Ammon's horn (tissue), 1 donor: ENCODE data around the gene RBM27.
"Not testable (repeated sequence)": the region's sequence is repeated elsewhere in the genome, so short reads cannot be mapped to it uniquely, and the experiment has no call there.

Source experiments
- DNase-seq: peaks from one replicate; pipeline ENCODE4 v3.0.0-alpha.2; 2016; ENCODE audit warnings: low spot score

The RBM27 gene

GRCh38 chr5:146208916-146209522, 5.6 kb downstream of the RBM27 start:
- DNase-seq = no peak

- no peak for DNase-seq
These were observed 6.3 kb downstream of the RBM27 start for GRCh38 chr5:146209714-146210113.

- DNase-seq = not testable (repeated sequence)
These were observed 7.4 kb downstream of the RBM27 start for GRCh38 chr5:146210810-146211209.

- DNase-seq = no peak
These were observed 9.9 kb downstream of the RBM27 start for GRCh38 chr5:146213210-146213826.

GRCh38 chr5:146214881-146215280, 11.5 kb downstream of the RBM27 start:
- not testable (repeated sequence) for DNase-seq

GRCh38 chr5:146218168-146218567, 14.8 kb downstream of the RBM27 start:
- DNase-seq = no peak

- no peak for DNase-seq
These were observed 15.8 kb downstream of the RBM27 start for GRCh38 chr5:146219243-146219642.

- no peak for DNase-seq
These were observed 17.8 kb downstream of the RBM27 start for GRCh38 chr5:146221234-146221633.

GRCh38 chr5:146222005-146222404, 18.6 kb downstream of the RBM27 start:
- DNase-seq = no peak

GRCh38 chr5:146223179-146223578, 19.8 kb downstream of the RBM27 start:
- no peak for DNase-seq

GRCh38 chr5:146229222-146229621, 25.8 kb downstream of the RBM27 start:
- no peak for DNase-seq

DNA sequence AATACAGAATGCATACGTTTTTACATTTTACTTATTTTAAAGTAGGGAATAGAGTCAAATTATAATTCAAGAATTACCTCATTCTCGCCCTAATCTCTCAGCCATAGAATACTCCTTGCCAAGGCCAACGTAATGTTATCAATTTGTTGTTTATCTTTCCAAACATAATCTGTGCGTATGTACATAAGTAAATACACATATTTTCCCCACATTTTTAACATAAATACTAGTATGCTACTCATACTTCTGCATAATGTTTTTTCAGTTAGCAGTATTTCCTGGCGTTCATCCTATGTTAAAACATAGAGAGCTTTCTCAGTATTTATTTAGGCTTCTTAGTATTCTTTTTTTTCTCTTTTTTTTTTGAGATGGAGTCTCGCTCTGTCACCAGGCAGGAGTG, 28.8 kb downstream of the RBM27 start:
- DNase-seq = no peak

DNA sequence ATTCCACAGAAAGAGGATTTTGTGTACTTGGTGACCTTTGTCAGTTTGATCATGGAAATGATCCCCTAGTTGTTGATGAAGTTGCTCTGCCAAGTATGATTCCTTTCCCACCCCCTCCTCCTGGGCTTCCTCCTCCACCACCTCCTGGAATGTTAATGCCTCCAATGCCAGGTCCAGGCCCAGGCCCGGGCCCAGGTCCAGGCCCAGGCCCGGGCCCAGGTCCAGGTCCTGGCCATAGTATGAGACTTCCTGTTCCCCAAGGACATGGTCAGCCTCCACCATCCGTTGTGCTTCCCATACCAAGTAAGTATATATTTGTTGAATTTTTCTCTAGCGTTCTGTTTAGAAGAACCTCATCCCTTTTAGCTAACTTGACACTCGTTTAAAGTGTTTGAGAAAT, 30.0 kb downstream of the RBM27 start:
- no peak for DNase-seq

GRCh38 chr5:146238973-146239372, 35.6 kb downstream of the RBM27 start:
- no peak for DNase-seq

GRCh38 chr5:146240951-146241350, 37.5 kb downstream of the RBM27 start:
- no peak for DNase-seq

DNA sequence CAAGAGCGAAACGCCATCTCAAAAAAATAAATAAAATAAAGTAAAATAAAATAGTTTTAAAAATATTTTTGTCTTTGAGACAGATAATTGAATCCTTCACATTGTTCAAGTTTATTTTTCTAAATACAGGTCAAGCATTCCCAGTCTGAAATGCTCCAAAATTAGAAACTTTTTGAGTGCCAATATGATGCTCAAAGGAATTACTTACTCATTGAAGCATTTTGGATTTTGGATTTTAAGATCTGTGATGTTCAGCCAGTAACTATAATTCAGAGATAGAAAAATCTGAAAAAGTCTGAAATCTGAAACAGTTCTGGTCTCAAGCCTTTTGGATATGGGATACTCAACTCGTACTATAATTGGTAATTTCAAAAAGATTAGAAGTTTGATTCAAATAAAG, 39.8 kb downstream of the RBM27 start:
- no peak for DNase-seq

DNA sequence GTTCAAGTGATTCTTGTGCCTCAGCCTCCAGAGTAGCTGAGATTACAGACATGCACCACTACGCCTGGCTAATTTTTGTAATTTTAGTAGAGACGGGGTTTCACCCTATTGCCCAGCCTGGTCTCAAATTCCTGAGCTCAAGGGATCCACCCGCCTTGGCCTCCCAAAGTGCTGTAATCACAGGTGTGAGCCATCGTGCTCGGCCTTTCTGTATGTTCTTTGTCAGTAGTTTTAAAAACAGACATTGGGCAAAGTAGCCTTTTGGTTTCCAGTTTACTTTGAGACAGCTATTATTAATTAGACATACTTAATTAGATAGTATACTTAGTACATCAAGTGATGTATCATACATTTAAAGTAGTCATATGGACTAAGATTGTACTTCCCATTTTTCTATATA, 45.2 kb downstream of the RBM27 start:
- no peak for DNase-seq

- no peak for DNase-seq
These were observed 46.4 kb downstream of the RBM27 start for GRCh38 chr5:146249801-146250200.
